Stimulated activated CD8-positive, alpha-beta memory T cell treated with anti-CD3 and anti-CD28 coated beads, Interleukin-7, amount 100 ng/mL, for 24 hours (primary cell): ENCODE measurements around the gene KRT16.
"Not testable (repeated sequence)": the region's sequence is repeated elsewhere in the genome, so short reads cannot be mapped to it uniquely, and the experiment has no call there.

Source experiments
- DNase-seq: peaks from one replicate; pipeline ENCODE4 v3.0.0-alpha.2; 2020; ENCODE audit warnings: low read depth

KRT16 gene

DNA sequence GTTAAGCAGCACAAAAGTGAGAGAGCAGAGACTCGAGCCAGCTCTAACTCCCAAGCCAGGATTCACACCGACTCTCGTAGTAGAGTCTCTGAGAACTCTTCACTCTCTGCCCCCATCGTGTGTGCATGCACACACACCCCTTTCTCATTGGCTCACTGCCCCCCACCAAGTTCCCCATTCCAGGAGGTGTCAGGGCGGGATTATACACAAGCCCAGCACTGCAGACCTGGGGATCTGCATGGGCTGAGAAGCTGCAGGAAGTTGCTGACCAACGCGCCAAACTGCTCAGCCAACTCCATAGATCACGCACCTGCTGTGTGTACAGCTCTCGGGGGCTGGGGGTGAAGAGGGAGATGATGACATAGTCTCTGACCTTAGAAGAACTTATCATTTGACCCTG, 2.2 kb upstream of the KRT16 start:
- not testable (repeated sequence) for DNase-seq

DNA sequence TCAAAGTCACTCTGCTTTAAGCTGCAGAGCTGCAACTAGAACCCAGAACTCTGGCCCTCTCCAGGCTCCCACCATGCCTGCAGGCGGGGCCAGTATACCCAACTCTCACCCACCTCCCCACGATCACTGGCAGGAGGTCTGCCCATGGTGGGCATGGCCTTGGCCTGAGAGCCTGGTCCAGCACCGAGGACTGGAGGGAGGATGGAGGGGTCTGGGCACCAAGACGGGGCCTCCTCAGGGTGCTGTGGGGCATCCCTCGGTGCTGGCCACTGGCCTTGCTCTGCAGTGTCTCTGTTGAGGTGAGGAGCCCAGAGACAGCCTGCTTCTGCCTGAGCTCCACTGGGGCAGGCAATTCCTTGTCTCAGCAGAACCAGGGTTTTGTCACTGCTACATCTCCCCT, 1.5 kb upstream of the KRT16 start:
- DNase-seq = no peak

DNA sequence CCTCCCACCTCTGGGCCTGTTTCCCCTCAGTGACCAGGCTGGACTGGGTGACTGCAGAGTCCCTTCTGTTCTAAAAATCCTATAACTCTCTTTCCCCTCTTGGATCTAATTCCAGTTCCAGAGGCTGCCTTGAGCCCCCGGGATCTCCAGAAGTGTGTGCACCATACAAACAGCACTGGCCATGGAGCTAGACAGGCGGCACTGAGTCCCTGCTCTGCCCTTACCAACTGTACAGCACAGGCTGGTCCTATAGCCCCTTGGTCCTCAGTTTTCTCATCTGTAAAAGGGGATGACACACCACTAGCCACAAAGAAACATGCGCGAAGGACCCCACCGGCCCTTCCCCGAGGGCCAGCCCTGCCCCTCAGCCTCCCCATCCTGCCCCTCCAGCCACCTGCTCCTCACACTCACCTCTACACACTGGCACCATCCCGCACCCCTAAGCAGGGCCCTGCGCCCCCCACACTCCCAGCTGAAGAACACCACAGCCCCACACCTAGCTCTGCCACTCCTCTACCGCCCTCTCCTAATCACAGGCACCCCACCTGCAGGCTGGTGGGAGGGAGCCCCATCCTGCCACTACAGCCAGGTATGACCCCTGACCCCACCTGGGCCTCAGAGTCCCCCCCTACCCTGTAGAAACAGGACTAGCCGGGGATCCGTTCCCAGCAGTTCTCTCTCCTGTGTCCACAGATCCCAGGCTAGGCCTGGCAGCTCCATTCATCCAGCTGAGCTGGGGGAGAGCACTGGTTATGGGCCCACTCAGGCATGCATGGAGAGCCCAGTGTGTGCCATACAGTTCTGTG, 913 bp upstream of the KRT16 start:
- DNase-seq = no peak

DNA sequence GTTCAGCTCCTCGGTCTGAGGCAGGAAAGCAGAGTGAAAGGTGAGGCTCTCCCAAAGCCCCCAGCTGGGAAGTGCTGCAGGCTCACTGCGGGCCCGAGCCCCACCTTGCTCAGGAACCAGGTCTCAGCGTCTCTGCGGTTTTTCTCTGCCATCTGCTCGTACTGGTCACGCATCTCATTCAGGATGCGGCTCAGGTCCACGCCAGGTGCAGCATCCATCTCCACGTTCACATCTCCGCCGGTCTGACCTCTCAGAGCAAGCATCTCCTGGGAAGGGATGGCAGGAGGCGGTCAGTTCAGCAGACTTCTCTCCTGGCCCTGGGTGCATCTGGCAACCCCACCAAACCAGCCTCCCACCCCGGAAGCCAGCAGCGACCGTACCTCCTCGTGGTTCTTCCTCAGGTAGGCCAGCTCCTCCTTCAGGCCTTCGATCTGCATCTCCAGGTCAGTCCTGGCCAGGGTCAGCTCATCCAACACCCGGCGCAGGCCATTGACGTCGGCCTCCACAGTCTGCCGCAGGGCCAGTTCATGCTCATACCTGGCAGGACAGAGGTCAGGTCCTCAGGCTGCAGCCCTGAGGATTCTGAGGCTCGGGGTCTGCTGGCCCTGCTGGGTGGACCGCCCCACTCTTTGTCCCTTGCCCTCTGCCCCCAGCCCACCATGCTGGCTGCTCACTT, 1.5 kb downstream of the KRT16 start:
- no peak for DNase-seq

DNA sequence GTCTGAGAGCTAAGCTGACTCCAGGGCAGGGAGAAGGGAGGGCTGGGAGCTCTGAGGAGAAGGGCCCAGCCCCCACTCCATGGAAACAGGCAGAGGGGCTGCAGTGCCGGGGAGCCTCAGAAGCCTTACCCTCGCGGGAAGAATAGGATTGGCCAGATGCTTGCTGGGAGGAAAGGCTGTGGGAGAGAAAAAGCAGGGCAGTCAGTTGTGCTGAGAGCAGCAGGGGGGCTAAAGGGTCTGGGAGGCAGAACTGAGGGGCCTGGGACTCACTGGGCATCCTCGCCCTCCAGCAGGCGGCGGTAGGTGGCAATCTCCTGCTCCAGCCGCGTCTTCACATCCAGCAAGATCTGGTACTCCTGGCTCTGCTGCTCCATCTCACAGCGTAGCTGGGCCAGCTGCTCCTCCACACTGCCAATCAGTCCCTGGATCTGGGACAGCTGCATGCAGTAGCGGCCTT, 2.5 kb downstream of the KRT16 start:
- not testable (repeated sequence) for DNase-seq

DNA sequence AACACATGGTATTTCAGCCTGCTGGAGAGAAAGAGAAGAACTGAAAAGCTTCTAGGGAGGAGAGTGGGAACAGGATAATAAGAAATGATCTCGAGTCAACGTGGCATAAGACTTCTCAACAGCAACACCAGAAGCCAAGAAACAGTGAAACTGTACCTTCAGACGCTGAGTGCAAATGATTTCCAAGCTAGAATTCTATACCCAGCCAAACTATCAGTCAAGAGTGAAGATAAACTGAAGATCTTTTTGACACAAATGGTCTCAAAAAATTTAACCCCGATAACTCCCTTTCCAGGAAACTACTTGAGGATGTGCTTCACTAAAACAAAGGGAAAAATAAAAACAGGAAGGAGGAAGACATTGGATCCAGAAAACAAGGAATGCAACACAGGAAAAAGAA, 5.6 kb downstream of the KRT16 start:
- DNase-seq = not testable (repeated sequence)

DNA sequence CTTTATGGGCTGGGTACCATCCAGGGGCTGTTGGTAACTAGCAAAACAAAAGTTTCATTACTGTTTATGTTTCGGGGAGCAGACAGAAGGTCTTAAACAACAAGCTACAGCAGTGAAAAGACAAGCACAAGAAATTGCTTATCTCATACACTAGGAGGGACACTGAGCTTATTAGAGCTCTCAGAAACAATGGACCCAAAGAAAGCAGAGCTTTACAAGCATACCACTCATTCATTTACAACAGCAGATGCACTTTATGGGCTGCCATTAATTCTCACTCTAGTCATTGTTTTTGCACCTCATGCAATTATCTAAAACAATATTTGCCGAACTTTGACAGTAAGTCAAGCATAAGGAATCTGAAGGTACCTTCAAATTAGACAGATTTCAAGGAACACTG, 10.0 kb downstream of the KRT16 start:
- DNase-seq = no peak

DNA sequence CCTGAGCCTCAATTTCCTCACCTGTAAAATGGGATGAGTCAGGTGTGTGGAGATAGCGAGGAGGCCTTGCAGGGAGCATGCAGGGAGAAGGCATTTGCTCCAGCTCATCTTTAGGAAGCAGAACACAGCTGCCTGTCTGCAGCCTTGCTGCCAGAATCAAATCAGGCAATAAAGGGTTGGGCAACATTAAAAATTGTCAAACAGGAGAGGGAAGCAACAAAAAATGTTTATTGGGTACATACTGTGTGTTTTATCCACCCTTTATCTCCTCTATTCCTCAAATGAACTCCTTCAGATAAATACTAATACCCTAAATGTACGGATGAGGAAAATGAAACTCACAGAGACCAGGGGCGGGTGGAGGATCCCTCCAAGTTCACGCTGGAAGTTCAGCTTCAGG, 12.2 kb downstream of the KRT16 start:
- no peak for DNase-seq

DNA sequence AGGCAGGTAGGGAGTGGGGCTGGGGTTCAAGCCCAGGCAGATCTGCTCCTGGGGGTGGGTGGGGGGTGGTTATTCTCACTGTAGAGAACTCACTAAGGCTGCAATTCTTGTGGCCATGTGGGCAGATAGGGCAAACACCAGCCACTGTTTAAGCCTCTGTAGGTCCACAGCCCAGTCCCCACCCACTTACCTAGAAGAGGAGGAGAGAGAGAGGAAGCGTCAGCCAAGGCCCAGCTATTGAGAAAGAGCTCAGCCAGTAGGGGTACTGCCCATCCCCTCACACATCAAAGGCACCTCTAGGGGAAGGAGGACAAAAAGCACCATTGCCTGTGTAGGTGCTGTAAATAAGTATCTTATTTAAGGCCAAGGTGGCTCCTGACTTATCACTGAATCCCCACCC, 12.9 kb downstream of the KRT16 start:
- no peak for DNase-seq

DNA sequence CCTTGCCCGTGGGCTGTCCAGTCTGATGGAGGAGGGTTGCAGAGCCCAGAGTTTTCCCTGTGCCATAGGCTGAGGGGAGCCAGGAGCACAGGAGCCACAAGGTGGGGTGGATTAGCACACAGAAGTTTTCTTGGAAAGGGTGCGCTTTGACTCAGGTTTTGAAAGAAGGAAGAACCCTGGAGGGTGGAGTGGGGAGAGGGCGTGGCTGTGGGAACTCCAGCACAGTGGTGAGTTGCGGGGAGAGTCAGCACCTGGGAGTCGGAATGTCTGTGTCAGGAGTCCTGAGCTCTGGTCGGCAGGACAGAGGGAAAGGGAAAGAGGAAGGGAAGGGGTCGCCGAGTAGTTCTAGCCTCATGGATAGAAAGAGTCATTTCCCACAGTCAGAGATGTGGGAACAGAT, 17.0 kb downstream of the KRT16 start:
- DNase-seq = no peak

DNA sequence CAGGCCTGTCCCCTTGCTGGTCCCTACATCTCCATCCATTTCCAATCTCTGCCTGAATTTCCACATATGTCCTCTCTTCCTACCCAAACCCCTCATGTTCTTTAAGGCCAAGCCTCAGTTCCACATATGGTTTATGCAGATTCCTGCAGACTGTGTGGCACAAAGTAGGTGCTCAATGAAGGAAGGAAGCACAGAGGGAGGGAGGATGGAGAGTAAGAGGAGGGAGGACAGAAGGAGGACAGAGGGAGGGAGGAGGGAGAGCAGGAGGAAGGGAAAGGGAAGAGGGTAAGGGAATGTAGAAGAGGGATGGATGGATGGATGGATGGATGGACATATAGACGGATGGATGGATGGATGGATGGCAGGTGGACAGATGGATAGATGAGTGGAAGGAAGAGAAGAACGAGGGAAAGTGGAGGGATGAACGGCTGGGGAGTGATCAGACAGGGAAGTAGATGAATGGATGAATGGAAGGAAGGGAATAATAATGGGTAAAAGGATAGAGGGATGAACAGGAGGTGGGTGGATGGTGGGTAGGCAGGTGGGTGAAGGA, 18.1 kb downstream of the KRT16 start:
- no peak for DNase-seq

DNA sequence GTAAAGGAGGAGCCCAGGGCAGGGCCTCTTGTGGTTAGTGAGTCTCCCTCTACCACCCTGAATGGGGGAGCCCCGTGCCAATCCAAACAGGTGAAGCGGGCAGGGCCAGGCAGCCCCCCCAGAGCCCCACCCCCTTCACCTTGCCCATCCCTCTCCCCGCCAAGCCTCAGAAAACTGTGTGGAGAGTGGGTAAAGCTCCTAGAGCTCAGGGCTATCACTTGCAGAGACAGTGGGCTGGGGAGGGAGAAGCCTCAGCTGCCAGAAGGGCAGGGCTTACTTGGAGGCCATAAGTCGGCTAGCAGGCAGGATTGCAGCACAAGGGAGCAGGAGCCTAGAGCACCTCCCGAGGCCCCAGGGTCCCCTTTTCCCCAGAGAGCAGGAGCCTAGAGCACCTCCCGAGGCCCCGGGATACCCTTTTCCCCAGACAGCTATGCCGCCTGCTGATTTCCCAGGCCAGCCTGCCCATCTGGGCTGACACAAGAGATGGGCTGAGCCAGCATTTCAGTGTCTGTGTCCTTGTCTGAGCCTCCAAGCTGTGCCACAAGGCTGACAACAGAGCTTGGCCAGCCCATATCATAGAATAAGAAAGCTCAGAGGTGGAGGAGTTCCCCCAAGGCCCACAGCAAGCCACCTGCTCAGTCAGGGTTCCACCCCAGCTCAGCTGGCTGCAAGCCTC, 19.1 kb downstream of the KRT16 start:
- DNase-seq = no peak

DNA sequence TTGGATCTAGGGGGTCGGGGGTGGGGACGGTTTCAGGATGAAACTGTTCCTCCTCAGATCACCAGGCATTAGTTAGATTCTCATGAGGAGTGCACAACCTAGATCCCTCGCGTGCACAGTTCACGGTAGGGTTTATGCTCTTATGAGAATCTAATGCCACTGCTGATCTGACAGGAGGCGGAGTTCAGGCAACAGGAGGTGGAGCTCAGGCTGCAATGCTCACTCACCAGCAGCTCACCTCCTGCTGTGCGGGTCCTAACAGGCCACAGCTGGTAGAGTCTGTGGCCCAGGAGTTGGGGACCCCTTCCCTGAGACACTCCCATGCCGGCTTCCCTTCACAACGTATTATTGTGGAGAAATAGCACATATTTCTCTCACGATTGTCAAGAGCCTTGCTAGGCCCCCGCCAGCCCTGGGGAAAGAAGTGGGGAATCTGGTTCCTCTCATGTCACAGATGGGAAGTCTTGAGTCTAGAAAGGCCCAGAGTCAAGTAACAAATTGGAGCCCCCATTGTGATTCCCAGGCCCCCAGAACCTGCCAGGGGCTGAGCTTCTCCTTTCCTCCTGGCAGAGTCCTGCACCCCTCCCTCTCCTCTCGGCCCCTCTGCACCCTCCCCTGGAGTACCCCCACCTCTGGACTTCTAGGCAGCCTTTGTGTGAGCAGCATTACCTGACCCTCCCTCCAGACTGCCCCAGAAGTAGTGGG, 19.8 kb downstream of the KRT16 start:
- DNase-seq = no peak

DNA sequence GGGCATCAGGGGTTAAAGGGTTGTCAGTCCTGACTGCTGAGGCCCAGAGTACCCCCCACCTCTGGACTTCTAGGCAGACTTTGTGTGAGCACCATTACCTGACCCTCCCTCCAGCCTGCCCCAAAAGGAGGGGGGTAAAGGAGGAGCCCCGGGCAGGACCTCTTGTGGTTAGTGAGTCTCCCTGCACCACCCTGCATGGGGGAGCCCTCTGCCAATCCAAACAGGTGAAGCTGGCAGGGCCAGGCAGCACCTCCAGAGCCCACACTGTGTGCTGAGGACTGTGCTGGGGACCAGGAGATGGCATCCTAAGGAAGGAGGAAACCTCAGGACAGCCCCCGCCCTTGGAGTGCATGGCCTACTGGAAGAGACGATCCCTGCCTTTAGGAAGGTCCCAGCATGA, 23.3 kb downstream of the KRT16 start:
- DNase-seq = no peak

DNA sequence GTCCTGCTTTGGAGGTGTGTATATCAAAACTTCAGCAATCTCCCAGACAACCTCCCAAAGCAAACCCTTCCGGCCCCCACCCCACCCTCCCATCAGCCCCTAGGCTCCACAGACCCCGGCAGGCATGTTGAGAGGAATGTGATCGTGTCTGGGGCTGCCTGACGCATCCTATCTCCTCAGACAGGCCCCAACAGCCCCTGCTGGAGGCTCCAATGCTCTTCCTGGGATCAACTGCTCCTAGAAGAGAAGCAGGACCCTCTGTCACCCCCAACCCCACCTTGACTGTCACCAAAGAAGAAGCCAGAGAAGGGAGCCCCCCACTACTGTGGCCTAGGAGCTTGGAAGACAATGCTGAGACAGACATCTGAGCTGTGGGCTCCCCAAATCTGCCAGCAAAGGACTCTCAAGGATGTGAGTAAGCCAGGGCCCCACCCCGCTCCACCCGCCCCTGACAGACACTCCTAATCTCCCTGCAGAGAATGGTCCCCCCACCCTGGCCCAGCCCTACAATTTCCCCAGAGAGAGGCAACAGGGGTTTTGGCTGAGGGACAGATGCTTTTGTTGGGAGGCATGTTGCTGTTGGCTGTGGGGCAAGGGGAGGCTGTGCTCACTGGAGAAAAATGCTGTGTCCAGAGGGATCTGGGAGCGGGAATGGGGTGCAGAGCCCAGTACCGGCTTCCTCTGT, 24.3 kb downstream of the KRT16 start:
- no peak for DNase-seq

DNA sequence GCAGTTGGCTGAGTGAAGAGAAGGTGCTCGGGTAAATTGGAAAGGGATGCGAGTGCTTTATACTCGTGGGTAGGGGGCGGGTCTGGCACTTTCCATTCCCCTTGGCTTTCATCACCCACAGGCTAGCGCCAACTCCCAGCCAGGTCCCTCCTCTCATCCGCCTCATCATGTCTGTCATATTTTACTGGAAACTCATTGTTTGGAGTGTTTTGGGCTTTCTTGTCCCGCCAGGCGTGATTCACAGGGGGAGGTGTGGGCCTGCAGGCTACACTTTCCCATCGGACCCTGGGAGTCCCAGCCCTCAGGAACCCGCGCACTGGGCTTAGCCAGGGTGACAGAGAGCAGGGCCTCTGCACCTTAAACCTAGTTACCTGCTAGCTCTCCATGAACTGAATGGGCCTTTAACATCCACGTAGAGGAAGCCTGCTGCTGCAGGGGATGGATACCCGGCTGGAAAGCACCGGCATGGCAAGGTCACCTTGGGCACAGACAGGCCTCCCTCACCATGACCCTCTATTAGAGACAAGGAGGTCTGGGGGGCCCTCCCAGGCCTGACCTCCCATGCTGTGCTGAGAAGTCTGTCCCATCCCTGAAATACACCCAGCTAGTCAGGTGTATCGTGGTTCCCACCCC, 25.6 kb downstream of the KRT16 start, which contains the start of gene KRT14:
Gene KRT14 (minus strand): TSS at position 33 of the 633 bp plus-strand sequence. CDS start 61 bp downstream, outside the sequence.
- no peak for DNase-seq

DNA sequence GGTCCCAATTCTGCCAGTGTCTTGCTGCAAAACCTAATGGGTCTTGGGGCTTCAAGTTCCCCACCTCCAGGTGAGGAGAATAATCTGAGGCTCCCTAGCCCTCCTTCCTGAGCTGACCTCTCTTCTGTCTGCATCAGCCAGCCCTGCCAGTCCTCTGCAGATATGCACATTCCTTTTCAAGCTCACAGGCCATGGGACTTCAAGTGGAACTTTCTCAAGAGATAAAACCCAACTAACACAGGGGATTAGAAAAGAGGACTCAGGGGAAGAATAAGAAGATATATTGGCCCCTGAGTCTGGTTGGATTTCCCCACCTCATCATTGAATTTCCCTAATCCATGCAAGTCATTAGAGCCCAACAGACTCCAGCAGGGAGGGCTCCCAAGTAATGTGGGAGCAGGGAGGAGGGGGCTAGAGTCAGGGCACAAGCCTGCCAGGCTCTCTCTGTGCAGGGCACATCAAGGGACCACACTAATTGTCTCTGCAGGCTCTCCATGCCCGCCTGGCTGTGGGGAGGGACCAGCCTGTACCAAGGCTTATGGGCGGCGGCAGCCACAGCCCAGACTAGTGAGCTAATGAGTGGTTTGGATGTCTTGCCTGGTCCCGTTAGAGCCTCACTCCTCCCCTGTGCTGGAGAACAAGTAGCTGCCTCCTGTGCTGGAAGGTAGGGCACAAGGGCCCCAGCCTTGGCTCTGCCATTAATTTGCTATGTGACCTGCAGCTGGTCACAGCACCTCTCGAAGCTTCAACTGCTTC, 27.1 kb downstream of the KRT16 start:
- no peak for DNase-seq

DNA sequence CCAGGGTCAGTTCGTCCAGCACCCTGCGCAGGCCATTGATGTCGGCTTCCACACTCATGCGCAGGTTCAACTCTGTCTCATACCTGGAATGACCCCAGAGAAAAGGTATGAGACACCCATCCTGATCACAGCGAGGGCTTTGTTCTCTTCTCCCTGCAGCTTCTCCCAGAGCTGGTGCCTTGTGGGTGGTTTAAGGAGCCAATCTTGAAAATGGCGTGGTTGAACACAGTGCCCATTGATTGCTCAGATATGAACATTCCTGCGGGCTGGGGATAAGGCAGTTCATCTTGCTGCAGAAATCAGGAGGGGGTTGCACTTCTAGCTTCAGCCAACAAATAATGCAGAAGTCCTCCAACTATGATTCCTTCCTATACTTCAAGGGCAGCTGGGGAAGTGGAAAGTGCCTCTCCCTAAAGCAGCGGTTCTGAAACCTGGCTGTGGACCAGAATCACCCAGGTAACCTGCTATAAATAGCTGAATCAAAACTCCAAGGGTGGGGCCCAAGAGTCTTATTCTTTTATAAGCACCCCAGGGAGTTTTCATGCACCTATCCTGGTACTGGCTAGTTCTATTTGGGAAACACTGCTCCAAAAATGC, 28.1 kb downstream of the KRT16 start:
- DNase-seq = not testable (repeated sequence)
